ENCODE results near the gene TNKS2.

DNA sequence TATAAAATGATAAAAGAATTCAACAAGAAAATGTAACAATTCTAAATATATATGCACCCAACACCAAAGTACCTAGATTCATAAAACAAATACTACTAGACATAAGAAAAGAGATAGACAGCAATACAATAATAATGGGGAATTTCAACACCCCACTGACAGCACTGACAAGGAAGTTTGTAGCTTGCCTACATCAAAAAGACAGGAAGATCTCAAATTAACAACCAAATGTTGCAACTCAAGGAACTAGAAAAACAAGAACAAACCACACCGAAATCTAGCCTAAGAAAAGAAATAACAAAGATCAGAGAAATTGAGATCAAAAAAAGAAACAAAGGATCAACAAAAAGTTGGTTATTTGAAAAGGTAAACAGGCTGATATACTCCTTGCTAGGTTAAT is 36.5 kb upstream of the TNKS2 start:
- no peak for TF ChIP-seq POLR2A (IDR thresholded peaks at IDR 0.05)
- TF ChIP-seq, protein P1, sequence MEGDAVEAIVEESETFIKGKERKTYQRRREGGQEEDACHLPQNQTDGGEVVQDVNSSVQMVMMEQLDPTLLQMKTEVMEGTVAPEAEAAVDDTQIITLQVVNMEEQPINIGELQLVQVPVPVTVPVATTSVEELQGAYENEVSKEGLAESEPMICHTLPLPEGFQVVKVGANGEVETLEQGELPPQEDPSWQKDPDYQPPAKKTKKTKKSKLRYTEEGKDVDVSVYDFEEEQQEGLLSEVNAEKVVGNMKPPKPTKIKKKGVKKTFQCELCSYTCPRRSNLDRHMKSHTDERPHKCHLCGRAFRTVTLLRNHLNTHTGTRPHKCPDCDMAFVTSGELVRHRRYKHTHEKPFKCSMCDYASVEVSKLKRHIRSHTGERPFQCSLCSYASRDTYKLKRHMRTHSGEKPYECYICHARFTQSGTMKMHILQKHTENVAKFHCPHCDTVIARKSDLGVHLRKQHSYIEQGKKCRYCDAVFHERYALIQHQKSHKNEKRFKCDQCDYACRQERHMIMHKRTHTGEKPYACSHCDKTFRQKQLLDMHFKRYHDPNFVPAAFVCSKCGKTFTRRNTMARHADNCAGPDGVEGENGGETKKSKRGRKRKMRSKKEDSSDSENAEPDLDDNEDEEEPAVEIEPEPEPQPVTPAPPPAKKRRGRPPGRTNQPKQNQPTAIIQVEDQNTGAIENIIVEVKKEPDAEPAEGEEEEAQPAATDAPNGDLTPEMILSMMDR (IDR thresholded peaks at IDR 0.05) = no peak
